Measurements from ENCODE around the gene SOHLH1. TPM values are rescaled to one million over a fixed set of nuclear protein-coding genes. Genes with fewer than 3 reads are reported as not detected.

SOHLH1 gene
- polyA plus RNA-seq, 1 of the 3 experiments (the other 2 are of a cell fraction) = not detected

DNA sequence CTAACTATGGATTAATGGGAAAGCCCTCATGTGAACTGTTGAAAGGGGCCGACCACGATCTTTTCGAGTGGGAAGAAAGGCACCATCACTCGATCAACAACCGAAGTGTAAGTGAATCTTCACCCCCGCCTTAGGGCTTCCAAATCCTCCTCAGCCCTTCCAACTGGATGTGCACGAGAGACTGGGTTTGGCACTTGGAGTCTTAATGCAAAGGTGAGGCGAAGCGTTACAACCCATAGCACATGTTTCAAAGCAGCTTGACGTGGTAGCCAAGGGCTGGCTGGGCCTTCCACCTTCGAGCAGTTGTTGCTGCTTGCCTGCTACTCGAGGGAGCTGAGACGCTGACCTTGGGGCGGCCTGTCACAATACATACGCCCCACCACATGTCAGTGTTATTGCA lies 41.9 kb downstream of the SOHLH1 start:
- Histone ChIP-seq H3K4me1 (ENCODE audit: control insufficient read depth in 1 of 2, insufficient read depth in 2 of 2, low read depth in 1 of 2, low read length in 1 of 2) (no peaks in the 10 kb centered on the region; a peak in 1 of 4 replicates), H3K36me3 (replicated peaks in 1 of 2; ENCODE audit: control insufficient read depth in 1 of 2, insufficient read depth in 2 of 2, low read length in 1 of 2) (no peaks in the 10 kb centered on the region), H3K4me2 (no peak overlapping the region), H3K27me3 (ENCODE audit: insufficient read depth) (no peaks in the 10 kb centered on the region), H3K9ac (no peak overlapping the region), H4K20me1 (ENCODE audit: insufficient read depth) (no peaks in the 10 kb centered on the region), H3K27ac (ENCODE audit: low read depth in 2 of 2, low read length in 1 of 2) (no peak overlapping the region), H2AFZ (ENCODE audit: low read depth) (no peak overlapping the region), H3K9me2 (no peaks in the 10 kb centered on the region), H3K4me3 (ENCODE audit: low read depth in 2 of 2, low read length in 1 of 2) (no peak overlapping the region), H3K79me2 (ENCODE audit: insufficient read depth) (no peaks in the 10 kb centered on the region), H3F3A (replicated peaks; ENCODE audit: insufficient read depth) (no peaks in the 10 kb centered on the region), H3K9me3 (no peaks in the 10 kb centered on the region)
- no peak for TF ChIP-seq GATA2 (CRISPR knock-in tag; IDR thresholded peaks at IDR 0.05)
- ChIA-PET POLR2A (no interaction called here), CTCF (no interaction called here)
- no peak for DNase-seq
- WGBS (ENCODE audit: low lambda C conversion rate) = 39% methylated on average over 15 of the region's 15 CpGs

DNA sequence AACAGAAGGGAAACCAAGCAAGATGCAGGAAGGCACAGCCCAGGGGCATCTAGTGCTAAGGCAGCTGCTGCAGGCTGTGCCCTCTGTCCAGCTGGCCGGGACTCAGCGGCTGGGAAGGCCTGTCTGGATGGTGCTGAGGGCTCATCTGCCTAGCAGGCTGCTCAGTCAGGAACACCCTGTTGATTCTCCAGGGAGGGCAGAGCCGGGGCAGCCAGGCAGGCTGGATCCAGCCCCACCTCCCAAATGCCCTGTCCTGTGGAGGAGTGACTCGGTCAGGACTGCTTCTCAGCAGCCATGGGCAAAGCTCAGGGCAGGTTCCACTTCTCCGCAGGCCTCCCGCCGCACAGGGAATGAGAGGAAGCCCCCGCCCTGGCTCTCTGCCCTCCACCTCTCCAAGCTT lies 44.0 kb downstream of the SOHLH1 start:
- no CpG with 5 or more reads among the region's 8 CpGs for WGBS (ENCODE audit: low lambda C conversion rate)
- no peak overlapping the region for H3K9ac ChIP-seq
- no peak overlapping the region for H3K27ac ChIP-seq (ENCODE audit: low read depth in 2 of 2, low read length in 1 of 2)
- H3K4me3 ChIP-seq (ENCODE audit: low read depth in 2 of 2, low read length in 1 of 2) = no peak overlapping the region
- no peaks in the 10 kb centered on the region for H3K36me3 ChIP-seq (replicated peaks in 1 of 2; ENCODE audit: control insufficient read depth in 1 of 2, insufficient read depth in 2 of 2, low read length in 1 of 2)
- CTCF ChIA-PET = no interaction called here
- POLR2A ChIA-PET = no interaction called here
- no peaks in the 10 kb centered on the region for H3F3A ChIP-seq (replicated peaks; ENCODE audit: insufficient read depth)
- H3K4me2 ChIP-seq = no peak overlapping the region
- TF ChIP-seq, protein P1, sequence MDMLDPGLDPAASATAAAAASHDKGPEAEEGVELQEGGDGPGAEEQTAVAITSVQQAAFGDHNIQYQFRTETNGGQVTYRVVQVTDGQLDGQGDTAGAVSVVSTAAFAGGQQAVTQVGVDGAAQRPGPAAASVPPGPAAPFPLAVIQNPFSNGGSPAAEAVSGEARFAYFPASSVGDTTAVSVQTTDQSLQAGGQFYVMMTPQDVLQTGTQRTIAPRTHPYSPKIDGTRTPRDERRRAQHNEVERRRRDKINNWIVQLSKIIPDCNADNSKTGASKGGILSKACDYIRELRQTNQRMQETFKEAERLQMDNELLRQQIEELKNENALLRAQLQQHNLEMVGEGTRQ (IDR thresholded peaks at IDR 0.05; ENCODE audit: borderline replicate concordance, low read depth, low read length) = no peak
- TF ChIP-seq YY1 (IDR thresholded peaks at IDR 0.05; ENCODE audit: low read depth) (no peak), EZH2phosphoT487 (IDR thresholded peaks at IDR 0.05; ENCODE audit: borderline replicate concordance, low read depth) (no peak)
- TF ChIP-seq, protein P2, sequence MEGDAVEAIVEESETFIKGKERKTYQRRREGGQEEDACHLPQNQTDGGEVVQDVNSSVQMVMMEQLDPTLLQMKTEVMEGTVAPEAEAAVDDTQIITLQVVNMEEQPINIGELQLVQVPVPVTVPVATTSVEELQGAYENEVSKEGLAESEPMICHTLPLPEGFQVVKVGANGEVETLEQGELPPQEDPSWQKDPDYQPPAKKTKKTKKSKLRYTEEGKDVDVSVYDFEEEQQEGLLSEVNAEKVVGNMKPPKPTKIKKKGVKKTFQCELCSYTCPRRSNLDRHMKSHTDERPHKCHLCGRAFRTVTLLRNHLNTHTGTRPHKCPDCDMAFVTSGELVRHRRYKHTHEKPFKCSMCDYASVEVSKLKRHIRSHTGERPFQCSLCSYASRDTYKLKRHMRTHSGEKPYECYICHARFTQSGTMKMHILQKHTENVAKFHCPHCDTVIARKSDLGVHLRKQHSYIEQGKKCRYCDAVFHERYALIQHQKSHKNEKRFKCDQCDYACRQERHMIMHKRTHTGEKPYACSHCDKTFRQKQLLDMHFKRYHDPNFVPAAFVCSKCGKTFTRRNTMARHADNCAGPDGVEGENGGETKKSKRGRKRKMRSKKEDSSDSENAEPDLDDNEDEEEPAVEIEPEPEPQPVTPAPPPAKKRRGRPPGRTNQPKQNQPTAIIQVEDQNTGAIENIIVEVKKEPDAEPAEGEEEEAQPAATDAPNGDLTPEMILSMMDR (IDR thresholded peaks at IDR 0.05) = no peak
- H3K9me3 ChIP-seq = no peaks in the 10 kb centered on the region
- H3K27me3 ChIP-seq (ENCODE audit: insufficient read depth) = no peaks in the 10 kb centered on the region
- H4K20me1 ChIP-seq (ENCODE audit: insufficient read depth) = no peaks in the 10 kb centered on the region
- H3K4me1 ChIP-seq (ENCODE audit: control insufficient read depth in 1 of 2, insufficient read depth in 2 of 2, low read depth in 1 of 2, low read length in 1 of 2) = no peaks in the 10 kb centered on the region; a peak in 1 of 4 replicates
- no peak overlapping the region for H2AFZ ChIP-seq (ENCODE audit: low read depth)
- H3K79me2 ChIP-seq (ENCODE audit: insufficient read depth) = no peaks in the 10 kb centered on the region
- DNase-seq = peak; percentile 34
- no peaks in the 10 kb centered on the region for H3K9me2 ChIP-seq

DNA sequence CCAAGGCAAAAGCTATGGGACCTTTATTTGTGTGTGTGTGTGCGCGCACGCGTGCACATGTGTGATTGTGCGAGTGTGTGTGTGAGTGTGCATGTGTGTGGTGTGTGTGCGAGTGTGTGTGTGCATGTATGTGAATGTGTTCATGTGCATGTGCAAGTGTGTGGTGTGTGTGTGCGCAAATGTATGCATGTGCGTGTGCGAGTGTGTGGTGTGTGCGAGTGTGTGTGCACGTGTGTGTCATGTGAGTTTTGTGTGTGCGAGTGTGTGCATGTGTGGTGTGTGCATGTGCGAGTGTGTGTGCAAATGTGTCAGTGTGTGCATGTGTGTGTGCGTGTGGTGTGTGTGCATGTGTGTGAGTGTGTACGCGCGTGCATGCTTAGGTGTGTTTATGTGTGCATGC lies 48.9 kb downstream of the SOHLH1 start:
- WGBS (ENCODE audit: low lambda C conversion rate) = 69% methylated on average over 17 of the region's 17 CpGs
- H3K4me1 ChIP-seq (ENCODE audit: control insufficient read depth in 1 of 2, insufficient read depth in 2 of 2, low read depth in 1 of 2, low read length in 1 of 2) = no peaks in the 10 kb centered on the region; a peak in 1 of 4 replicates
- H3K4me3 ChIP-seq (ENCODE audit: low read depth in 2 of 2, low read length in 1 of 2) = no peak overlapping the region
- H3K36me3 ChIP-seq (replicated peaks in 1 of 2; ENCODE audit: control insufficient read depth in 1 of 2, insufficient read depth in 2 of 2, low read length in 1 of 2) = no peaks in the 10 kb centered on the region
- no peak for DNase-seq
- ChIA-PET POLR2A (no interaction called here), CTCF (no interaction called here)
- no peak overlapping the region for H3K27ac ChIP-seq (ENCODE audit: low read depth in 2 of 2, low read length in 1 of 2)
- H3K9me3 ChIP-seq = no peaks in the 10 kb centered on the region
- no peaks in the 10 kb centered on the region for H4K20me1 ChIP-seq (ENCODE audit: insufficient read depth)
- TF ChIP-seq POLR2AphosphoS5 (IDR thresholded peaks at IDR 0.05; ENCODE audit: low read depth, low read length) = no peak
- TF ChIP-seq RFX5 (IDR thresholded peaks at IDR 0.05; ENCODE audit: low read length) = no peak
- TF ChIP-seq, protein P2 (IDR thresholded peaks at IDR 0.05) = no peak
- no peak for TF ChIP-seq FOXM1 (IDR thresholded peaks at IDR 0.05; ENCODE audit: low read depth)
- no peak for TF ChIP-seq FOXJ3 (CRISPR knock-in tag; IDR thresholded peaks at IDR 0.05)
- TF ChIP-seq GATA2 (CRISPR knock-in tag; IDR thresholded peaks at IDR 0.05) = no peak
- TF ChIP-seq NRF1 (IDR thresholded peaks at IDR 0.05; ENCODE audit: low read depth, low read length) = no peak
- TF ChIP-seq RXRA (IDR thresholded peaks at IDR 0.05; ENCODE audit: borderline replicate concordance, low read depth) = no peak
- TF ChIP-seq ELF1 (IDR thresholded peaks at IDR 0.05) = no peak
- TF ChIP-seq, protein P3, sequence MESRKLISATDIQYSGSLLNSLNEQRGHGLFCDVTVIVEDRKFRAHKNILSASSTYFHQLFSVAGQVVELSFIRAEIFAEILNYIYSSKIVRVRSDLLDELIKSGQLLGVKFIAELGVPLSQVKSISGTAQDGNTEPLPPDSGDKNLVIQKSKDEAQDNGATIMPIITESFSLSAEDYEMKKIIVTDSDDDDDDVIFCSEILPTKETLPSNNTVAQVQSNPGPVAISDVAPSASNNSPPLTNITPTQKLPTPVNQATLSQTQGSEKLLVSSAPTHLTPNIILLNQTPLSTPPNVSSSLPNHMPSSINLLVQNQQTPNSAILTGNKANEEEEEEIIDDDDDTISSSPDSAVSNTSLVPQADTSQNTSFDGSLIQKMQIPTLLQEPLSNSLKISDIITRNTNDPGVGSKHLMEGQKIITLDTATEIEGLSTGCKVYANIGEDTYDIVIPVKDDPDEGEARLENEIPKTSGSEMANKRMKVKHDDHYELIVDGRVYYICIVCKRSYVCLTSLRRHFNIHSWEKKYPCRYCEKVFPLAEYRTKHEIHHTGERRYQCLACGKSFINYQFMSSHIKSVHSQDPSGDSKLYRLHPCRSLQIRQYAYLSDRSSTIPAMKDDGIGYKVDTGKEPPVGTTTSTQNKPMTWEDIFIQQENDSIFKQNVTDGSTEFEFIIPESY (IDR thresholded peaks at IDR 0.05; ENCODE audit: borderline replicate concordance, low read depth) = no peak
- H3K4me2 ChIP-seq = no peak overlapping the region
- H3K79me2 ChIP-seq (ENCODE audit: insufficient read depth) = no peaks in the 10 kb centered on the region
- H3K9me2 ChIP-seq = no peaks in the 10 kb centered on the region
- H3K27me3 ChIP-seq (ENCODE audit: insufficient read depth) = no peaks in the 10 kb centered on the region
- no peaks in the 10 kb centered on the region for H3F3A ChIP-seq (replicated peaks; ENCODE audit: insufficient read depth)
- no peak overlapping the region for H2AFZ ChIP-seq (ENCODE audit: low read depth)
- H3K9ac ChIP-seq = no peak overlapping the region

Data from SK-N-SH (cell line).